GM21528 (cell line): ENCODE data around the gene MYL12A.

Experiments used
- ATAC-seq: cut with Tn5 transposase; IDR thresholded peaks from one replicate; pipeline ENCODE4 v1.9.1; 2021; ENCODE audit warnings: mild to moderate bottlenecking, moderate library complexity; ENCODE audit not compliant: unreplicated experiment, low FRiP score

The MYL12A gene

DNA sequence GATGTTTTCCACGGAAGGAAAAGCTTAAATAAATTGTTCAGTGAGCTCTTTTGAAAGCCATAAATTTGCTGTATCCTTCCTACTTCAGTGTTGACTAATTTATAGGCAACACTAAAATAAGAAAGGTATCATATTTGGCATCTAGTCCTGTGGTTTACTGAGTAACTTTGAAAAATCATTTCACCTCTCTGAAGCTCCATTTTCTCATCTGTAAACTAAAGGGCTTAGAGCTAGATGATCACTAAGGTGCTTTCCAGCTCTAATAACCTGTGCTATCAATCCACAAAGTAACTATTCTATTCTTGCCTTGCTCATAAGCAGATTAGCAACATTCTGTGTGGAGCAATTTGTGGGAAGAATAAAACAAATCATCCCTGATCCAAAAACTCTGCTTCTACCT, 24.2 kb upstream of the MYL12A start:
- no peak for ATAC-seq

- ATAC-seq, result no peak
These were observed 23.4 kb upstream of the MYL12A start for GRCh38 chr18:3224223-3224622.

GRCh38 chr18:3225588-3225987, 22.0 kb upstream of the MYL12A start:
- ATAC-seq, result no peak

GRCh38 chr18:3226048-3226447, 21.6 kb upstream of the MYL12A start:
- ATAC-seq, result no peak

DNA sequence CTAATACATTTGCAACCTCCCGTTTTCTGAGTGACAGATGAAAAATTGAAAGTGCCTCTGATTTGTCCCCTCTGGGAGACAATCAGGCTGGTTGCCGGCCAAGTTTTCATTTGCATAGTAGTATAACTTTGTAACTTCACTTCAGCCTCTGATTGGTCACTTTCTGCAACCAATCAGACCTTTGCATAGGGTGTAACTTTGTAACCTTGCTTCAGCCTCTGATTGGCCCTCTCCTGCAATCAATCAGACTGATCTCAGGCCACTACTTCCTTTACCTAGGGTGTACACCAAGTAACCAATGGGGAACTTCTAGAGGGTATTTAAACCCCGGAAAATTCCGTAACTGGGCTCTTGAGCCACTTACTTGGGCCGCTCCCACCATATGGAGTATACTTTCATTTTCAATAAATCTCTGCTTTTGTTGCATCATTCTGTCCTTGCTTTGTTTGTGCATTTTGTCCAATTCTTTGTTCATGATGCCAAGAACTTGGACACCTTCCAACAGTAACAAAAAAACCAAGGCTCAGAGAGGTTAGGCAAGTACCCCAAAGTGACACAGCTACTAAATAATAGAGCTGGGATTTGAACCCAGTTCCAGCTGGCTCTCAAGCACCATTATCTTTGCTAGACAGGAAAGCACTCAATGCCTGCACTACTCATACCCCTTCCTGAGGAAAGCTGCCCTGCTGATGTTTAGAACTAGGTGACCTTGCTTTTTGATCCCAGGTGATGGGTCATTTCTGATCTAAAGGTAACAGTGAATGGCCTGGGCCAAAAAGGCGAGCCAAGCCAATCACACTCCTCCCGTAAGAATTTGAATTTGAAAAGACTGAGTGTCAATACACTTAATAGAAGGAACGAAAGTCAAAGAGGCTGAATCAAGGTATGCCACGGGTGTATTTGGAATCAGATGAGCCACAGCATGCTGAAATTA, 16.9 kb upstream of the MYL12A start:
- ATAC-seq, result no peak

GRCh38 chr18:3233004-3233403, 14.6 kb upstream of the MYL12A start:
- no peak for ATAC-seq

DNA sequence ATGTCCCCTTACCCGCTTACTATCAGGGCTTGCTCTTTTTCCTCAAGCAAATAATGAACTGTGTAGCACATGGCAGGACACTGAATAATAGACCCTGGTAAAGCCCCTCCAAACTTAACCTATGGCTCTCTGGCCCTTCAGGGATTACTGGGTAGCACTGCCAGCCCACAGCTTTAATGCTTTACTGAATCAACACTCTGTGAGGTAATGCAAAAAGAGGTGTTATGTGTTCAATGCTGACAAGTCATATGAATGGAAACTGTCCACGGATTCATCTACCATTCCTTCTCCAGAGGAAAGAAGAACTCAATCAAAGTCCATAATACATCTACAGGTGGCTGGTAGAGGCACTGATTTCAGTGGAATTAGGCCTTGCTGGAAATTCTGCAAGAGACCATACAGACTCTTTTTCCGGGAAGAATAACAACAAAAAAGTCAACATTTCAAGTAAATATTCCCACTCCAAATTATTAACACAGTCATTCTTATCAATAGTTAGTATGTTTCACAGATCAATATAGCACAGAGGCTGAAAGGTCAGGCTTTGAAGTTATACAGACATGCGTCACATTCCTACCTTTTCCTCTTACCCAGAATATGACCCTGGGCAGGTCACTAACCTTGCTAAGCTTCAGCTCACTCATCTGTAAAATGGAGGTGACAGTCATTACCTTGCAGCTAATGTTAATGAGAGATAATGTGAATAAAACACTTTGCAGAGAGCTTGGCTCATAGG, 14.0 kb upstream of the MYL12A start:
- no peak for ATAC-seq

- no peak for ATAC-seq
These were observed 13.1 kb upstream of the MYL12A start for GRCh38 chr18:3234457-3234856.

GRCh38 chr18:3235846-3236245, 11.8 kb upstream of the MYL12A start:
- no peak for ATAC-seq

GRCh38 chr18:3236470-3236869, 11.1 kb upstream of the MYL12A start:
- no peak for ATAC-seq

- ATAC-seq, result no peak
These were observed 8.9 kb upstream of the MYL12A start for GRCh38 chr18:3238742-3239141.

GRCh38 chr18:3245185-3245564, 2.4 kb upstream of the MYL12A start:
- ATAC-seq, result no peak

DNA sequence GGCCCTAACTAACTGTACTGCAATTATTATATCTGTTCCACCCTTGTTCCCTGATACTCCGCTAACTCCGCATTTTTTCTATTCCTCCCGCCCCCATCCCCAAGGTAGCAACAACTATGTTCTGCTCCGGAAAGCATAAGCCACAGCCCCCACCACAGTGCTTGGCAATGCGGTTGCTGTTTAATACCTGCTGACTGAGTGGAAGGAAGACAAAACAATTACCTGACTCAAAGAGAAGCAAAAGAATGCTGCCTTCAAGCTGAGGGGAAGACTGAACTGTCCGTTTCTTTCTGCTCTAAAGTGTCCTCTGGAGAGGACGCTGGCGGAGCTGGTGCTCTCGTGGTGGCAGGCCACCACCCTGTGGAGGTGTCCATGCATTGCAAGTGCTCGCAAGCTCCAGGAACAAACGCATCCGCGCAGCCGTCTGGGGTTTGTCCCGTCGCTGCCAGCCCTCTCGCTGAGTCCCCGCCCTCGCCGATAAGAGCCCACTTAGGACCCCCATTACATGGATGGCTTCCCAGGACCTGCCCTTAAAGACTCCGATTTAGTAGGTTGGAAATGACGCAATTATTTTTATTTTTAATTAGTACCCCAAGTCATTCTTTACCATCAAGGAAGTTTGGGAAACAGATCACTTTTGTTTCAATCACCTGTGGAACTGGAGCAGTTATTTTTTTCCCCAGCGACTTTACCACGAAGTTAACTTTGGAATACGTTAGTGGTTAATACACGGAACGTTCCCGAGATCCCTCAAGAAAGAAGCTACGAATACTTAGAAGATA, 1.6 kb upstream of the MYL12A start:
- peak; percentile 53 for ATAC-seq

DNA sequence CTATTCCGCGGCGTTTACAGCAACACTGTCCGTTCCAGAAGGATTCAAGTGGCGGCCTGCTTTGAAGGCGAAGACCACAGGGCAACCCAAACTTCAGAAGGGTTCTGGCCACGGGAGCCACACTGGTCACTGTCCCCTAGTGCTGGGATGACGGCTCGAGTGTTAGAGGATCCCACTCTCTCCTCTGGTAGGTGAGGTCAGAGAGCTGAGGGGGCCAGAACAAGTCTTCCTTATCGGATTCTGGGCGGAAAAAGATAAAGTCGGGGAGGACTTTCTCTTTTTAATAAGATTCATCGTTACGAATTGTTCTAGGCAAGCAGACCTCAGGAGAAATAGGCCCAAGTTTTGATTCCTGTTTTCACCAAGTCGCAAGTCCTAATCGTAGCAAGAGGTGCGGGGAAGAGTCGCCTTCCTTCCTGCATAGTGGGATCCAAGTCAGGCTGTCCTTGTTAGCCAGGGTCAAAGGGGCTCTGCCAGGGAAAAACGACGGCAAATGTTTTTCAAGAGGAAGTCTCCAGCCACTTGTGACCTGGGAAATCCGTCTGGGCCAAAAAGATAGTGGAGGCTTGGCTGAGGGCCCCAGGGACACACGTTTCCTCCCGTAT, 864 bp upstream of the MYL12A start:
- ATAC-seq, result no peak

DNA sequence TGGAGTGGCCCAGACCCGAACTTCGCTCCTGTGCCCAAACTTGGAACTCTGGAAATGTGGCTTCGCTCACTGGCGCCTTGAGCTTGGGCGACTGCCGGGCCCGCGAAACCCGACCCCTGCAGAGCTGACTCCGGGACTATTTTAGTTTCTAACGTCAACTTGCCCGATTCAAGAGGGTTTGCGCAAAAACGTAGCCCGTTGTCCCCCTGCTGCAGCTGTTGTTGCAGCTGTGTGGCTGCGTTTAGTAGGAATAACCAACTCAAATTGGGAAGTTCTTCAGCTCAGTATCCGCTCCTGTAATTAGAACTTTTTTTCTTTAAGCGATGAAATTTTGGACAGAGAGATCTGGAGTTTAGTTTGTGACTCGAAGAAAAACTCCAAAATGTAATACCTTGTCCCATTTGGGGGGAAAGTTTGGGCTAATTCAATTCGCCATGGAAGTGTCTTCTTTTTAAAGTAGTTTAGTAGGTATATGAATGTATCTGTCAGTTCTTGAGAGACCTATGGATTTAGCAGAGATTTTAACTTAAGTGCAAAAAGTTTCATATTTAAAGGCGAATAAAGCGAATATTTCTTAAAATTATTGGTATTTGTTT, 559 bp downstream of the MYL12A start:
- ATAC-seq, result no peak

DNA sequence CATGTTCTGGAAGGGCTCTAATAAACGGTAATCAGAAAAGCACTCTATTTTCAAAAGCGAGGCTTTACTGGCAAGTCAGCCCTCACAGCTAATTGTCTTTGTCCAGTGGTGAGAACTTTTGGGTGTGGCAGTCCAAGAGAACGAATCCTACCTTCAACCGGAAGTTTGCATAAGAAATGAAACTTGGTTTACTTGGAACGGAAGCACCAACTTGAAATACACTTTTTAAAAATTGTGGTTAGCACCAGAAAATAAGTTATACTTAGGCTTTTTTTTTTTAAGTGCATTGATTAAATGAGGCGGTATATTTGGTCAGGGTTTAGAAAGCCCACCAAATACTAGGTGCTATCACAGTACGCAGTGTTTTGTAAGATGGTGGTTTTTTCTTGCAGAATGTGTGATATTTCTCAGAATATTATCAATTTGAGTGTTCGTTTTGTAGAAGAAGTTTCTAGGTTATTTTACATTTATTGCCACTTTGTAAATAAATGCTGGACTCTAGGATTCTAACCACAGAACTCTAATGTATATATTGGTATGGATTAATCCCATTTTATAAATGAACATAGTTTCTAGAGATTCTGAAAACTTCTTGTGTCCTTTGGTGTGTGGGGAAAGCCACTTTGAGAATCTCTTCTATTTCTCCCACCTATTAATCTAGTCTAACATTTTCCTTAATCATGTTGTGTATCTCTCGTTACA, 1.2 kb downstream of the MYL12A start:
- no peak for ATAC-seq

DNA sequence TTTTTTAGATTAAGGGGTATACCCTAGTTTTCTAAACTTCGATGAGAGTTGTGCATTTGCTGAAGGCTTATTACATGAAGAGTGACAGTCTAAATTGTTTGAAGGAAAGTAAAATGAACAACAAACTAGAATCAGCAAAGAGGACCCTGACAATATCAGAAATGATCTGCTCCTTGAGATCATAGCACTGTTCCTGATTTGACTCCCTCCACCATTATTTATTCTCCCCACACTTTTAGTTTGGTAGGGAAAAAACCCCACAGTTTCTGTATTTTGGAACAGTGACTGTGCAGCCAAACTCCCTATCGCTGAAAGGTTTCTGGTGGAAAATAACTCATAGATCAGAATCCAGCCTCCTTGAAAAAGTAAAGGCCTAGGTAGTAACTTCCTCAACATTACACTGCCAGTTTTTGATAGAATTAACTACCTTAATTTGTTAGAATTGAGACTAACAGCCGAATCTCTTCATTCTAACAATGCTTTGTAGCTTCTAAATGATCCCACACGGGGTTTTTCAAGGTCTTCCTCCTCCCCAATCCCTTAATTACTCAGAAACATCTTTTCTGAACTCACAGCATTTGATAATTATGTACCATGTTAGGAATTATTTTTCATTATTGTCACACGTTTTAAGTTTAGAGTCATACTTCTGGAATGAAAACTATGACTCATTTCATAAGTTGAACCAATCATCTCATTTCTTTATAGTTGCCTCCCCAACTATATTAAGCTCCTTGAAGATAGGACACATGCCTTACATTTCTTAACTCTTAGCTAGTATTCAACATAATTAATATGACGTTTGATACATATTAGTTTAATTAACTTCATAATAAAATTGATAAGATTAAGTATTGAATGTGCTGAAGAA, 2.9 kb downstream of the MYL12A start:
- ATAC-seq, result no peak

DNA sequence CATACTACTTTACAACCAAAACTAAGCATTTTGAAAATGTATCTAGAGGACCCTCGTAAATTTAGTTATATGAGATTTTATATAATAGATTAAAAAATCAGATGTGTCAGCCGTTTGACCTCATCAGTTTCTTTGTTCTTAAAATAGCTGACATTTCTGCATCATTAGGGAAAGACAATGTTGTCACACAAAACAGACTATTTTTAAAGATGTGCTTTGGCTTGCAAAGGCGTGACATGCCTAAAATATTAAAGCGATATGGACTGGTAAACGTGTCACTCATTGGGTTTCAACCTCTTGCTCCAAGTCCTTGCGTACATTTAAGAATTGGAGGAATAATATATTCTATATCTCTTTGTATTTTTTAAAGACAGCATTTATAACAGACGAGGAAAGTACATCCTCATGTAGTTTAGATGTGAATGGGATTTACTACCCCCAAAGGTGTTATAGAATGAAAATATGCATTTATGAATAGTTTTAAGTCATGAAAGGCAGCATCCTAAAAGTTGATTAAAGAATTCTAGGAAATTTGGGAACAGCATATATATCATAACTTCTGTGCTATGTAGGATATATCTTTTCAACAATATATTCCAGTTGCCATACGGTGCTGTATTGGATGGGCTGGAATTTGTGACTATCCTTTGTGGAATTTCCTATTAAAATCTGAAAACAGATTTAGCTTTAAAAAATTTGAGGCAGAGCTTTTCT, 3.8 kb downstream of the MYL12A start:
- no peak for ATAC-seq
